Gastroesophageal sphincter (tissue), 3 donors: ENCODE results near the gene UGT1A3.

Source experiments
- EP300 ChIP-seq: sonication (generic); formaldehyde crosslinking; IDR thresholded peaks from one replicate; pipeline ENCODE4 v1.6.1; 2017; ENCODE audit warnings: antibody characterized with exemption, mild to moderate bottlenecking
- POLR2A ChIP-seq, 2 donors: fragments of 450-650 bp; IDR thresholded peaks; one replicate each; pipeline ENCODE4 v1.6.1; 2017; ENCODE audit warnings: antibody characterized with exemption in 2 of 2, mild to moderate bottlenecking in 2 of 2, moderate library complexity in 1 of 2
- TF ChIP-seq, protein P1 (sequence below), 4 experiments: fragments of 200-600 bp in 2 of 4; fragments of 450-650 bp in 2 of 4; sonication (generic) in 1 of 4; IDR thresholded peaks; one replicate each; pipeline ENCODE4 v1.5.1; 2017 to 2019; ENCODE audit warnings: antibody characterized with exemption in 4 of 4, mild to moderate bottlenecking in 2 of 4, moderate library complexity in 2 of 4

DNA sequence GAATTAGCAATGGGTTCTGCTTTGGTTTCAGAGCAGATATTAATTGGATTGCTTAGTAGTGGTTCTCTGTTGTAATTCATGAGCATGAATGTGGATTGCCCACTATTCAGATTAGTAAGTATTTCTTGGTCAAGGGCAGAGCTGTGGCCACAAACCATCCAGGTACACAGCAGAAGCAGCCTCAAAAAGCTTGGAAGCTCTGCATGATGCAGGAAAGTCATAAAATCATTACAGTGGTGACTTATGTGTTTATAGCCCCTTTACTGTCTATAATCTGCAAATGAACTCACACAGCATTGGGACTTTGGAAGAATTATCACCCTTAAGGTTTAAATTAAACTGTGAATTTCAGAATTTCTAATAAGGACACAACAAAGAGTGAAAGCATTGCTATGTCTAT lies 29.3 kb downstream of the UGT1A3 start:
- TF ChIP-seq, protein P1, sequence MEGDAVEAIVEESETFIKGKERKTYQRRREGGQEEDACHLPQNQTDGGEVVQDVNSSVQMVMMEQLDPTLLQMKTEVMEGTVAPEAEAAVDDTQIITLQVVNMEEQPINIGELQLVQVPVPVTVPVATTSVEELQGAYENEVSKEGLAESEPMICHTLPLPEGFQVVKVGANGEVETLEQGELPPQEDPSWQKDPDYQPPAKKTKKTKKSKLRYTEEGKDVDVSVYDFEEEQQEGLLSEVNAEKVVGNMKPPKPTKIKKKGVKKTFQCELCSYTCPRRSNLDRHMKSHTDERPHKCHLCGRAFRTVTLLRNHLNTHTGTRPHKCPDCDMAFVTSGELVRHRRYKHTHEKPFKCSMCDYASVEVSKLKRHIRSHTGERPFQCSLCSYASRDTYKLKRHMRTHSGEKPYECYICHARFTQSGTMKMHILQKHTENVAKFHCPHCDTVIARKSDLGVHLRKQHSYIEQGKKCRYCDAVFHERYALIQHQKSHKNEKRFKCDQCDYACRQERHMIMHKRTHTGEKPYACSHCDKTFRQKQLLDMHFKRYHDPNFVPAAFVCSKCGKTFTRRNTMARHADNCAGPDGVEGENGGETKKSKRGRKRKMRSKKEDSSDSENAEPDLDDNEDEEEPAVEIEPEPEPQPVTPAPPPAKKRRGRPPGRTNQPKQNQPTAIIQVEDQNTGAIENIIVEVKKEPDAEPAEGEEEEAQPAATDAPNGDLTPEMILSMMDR (IDR thresholded peaks at IDR 0.05): no peak
- TF ChIP-seq POLR2A (IDR thresholded peaks at IDR 0.05): no peak
- no peak for TF ChIP-seq EP300
